ENCODE data around the gene DCPS.
"Not testable (repeated sequence)": the region's sequence is repeated elsewhere in the genome, so short reads cannot be mapped to it uniquely, and the experiment has no call there.

Gene DCPS

GRCh38 chr11:126344141-126345080 is 40.6 kb downstream of the DCPS start:
- no peak for DNase-seq (ENCODE audit: low read depth in 2 of 3, low spot score in 2 of 3)

GRCh38 chr11:126345283-126345682 is 41.4 kb downstream of the DCPS start:
- DNase-seq (ENCODE audit: low read depth in 2 of 3, low spot score in 2 of 3) = no peak

- no peak for DNase-seq (ENCODE audit: low read depth in 2 of 3, low spot score in 2 of 3)
These were observed 42.1 kb downstream of the DCPS start for GRCh38 chr11:126345759-126346585.

GRCh38 chr11:126346586-126346940 is 42.7 kb downstream of the DCPS start:
- no peak for DNase-seq (ENCODE audit: low read depth in 2 of 3, low spot score in 2 of 3)

- not testable (repeated sequence) for DNase-seq (ENCODE audit: low read depth in 2 of 3, low spot score in 2 of 3)
These were observed 43.1 kb downstream of the DCPS start for GRCh38 chr11:126346946-126347345.

GRCh38 chr11:126347751-126348668 is 44.1 kb downstream of the DCPS start:
- DNase-seq (ENCODE audit: low read depth in 2 of 3, low spot score in 2 of 3) = no peak

- DNase-seq (ENCODE audit: low read depth in 2 of 3, low spot score in 2 of 3) = no peak
These were observed 45.1 kb downstream of the DCPS start for GRCh38 chr11:126348806-126349582.

- DNase-seq (ENCODE audit: low read depth in 2 of 3, low spot score in 2 of 3) = no peak
These were observed 47.0 kb downstream of the DCPS start for GRCh38 chr11:126350836-126351235.

- no peak for DNase-seq (ENCODE audit: low read depth in 2 of 3, low spot score in 2 of 3)
These were observed 48.3 kb downstream of the DCPS start for GRCh38 chr11:126352163-126352562.

- no peak for DNase-seq (ENCODE audit: low read depth in 2 of 3, low spot score in 2 of 3)
These were observed 49.3 kb downstream of the DCPS start for GRCh38 chr11:126352934-126353801.

- DNase-seq (ENCODE audit: low read depth in 2 of 3, low spot score in 2 of 3) = no peak
These were observed 50.9 kb downstream of the DCPS start for GRCh38 chr11:126354631-126355323.

GRCh38 chr11:126355324-126355925 is 51.6 kb downstream of the DCPS start, which contains the start of gene ST3GAL4:
Gene ST3GAL4, plus strand, starts transcription at chr11:126355686. Its CDS starts 50,470 bp downstream, at chr11:126406156.
- peak; percentile 43 to 58 (median 57) for DNase-seq (ENCODE audit: low read depth in 2 of 3, low spot score in 2 of 3)

- DNase-seq (ENCODE audit: low read depth in 2 of 3, low spot score in 2 of 3) = peak in 1 of 3 experiments; percentile 16
These were observed 52.4 kb downstream of the DCPS start for GRCh38 chr11:126355926-126356897.

GRCh38 chr11:126357055-126357962 is 53.4 kb downstream of the DCPS start:
- no peak for DNase-seq (ENCODE audit: low read depth in 2 of 3, low spot score in 2 of 3)

GRCh38 chr11:126357969-126358762 is 54.3 kb downstream of the DCPS start:
- no peak for DNase-seq (ENCODE audit: low read depth in 2 of 3, low spot score in 2 of 3)
